Thyroid gland (tissue), 4 donors: ENCODE measurements around the gene NPRL2. TPM values are rescaled to one million over a fixed set of nuclear protein-coding genes. Genes with fewer than 3 reads are reported as not detected.

Source experiments
- DNase-seq, 2 donors: peaks; one replicate each; pipeline ENCODE4 v3.0.0-alpha.2; 2019
- H3K27ac ChIP-seq, 3 donors: fragments of 200-600 bp; sonication (generic); 1 replicate in 2 of 3; 2 replicates in 1 of 3; pipeline ENCODE4 v1.5.1; 2016 to 2019; ENCODE audit warnings: mild to moderate bottlenecking in 1 of 3, moderate library complexity in 1 of 3
- H3K27me3 ChIP-seq: fragments of 200-600 bp; sonication (generic); one replicate; pipeline ENCODE4 v1.5.1; 2019
- H3K36me3 ChIP-seq, 2 donors: fragments of 200-600 bp; sonication (generic); one replicate each; pipeline ENCODE4 v1.5.1; 2016 to 2019
- H3K4me1 ChIP-seq, 2 donors: fragments of 200-600 bp; sonication (generic); one replicate each; pipeline ENCODE4 v1.5.1; 2017 to 2019
- H3K4me3 ChIP-seq, 3 donors: fragments of 200-600 bp; sonication (generic); replicated peaks in 1 of 3; 1 replicate in 2 of 3; 2 replicates in 1 of 3; pipeline ENCODE4 v1.5.1; 2016; ENCODE audit warnings: mild to moderate bottlenecking in 1 of 3
- H3K9me3 ChIP-seq: fragments of 200-600 bp; sonication (generic); one replicate; pipeline ENCODE4 v1.5.1; 2017
- POLR2A ChIP-seq, 2 donors: fragments of 450-650 bp; IDR thresholded peaks; one replicate each; pipeline ENCODE4 v1.6.1; 2017; ENCODE audit warnings: antibody characterized with exemption in 2 of 2, mild to moderate bottlenecking in 2 of 2, moderate library complexity in 1 of 2
- WGBS, 2 donors: methylation state at CpG; one replicate each; pipeline ENCODE4 v1.1.5; 2017; 5-methylcytosine and 5-hydroxymethylcytosine counted together
- intact Hi-C: fragments of 100-400 bp; cut with DNase I; formaldehyde crosslinking; loops from one replicate; pipeline ENCODE4 v1.15.1; 2023
- total RNA-seq, 4 donors: library from RNA; depleted of rRNA; stranded (reverse); fragments of >200 nt; gene quantifications; one replicate each; pipeline ENCODE4 v1.2.3, GENCODE V29; 2016
- TF ChIP-seq, protein P1 (sequence below), 6 experiments: fragments of 200-600 bp in 3 of 6; fragments of 450-650 bp in 3 of 6; sonication (generic) in 3 of 6; IDR thresholded peaks; one replicate each; pipeline ENCODE4 v1.5.1; 2016 to 2019; ENCODE audit warnings: antibody characterized with exemption in 6 of 6, mild to moderate bottlenecking in 2 of 6, inconsistent platforms in 1 of 6, moderate library complexity in 1 of 6

NPRL2 gene
- total RNA-seq, 4 donors from 2014 or later: 13.4 to 30.6 (median 24.7) TPM

DNA sequence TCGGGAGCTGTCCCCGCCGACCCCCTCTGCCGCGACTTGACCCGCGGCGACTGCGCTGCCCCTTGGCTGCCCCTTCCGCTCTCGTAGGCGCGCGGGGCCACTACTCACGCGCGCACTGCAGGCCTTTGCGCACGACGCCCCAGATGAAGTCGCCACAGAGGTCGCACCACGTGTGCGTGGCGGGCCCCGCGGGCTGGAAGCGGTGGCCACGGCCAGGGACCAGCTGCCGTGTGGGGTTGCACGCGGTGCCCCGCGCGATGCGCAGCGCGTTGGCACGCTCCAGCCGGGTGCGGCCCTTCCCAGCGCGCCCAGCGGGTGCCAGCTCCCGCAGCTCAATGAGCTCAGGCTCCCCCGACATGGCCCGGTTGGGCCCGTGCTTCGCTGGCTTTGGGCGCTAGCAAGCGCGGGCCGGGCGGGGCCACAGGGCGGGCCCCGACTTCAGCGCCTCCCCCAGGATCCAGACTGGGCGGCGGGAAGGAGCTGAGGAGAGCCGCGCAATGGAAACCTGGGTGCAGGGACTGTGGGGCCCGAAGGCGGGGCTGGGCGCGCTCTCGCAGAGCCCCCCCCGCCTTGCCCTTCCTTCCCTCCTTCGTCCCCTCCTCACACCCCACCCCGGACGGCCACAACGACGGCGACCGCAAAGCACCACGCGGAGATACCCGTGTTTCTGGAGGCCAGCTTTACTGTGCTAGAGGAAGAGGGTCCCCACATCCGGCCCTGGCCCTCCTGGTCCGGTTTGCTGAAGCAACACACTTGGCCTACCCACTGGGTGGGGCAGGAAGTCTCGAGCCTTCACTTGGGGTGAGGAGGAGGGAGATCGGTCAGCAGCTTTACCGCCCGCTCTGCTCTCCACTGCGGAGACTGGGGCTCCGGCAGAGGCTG lies 9.9 kb downstream of the NPRL2 start, which contains the start of gene RASSF1:
RASSF1 (minus strand) TSS at position 389 of the 882 bp plus-strand sequence; CDS start at position 358, 31 bp downstream.
- H3K27ac ChIP-seq: peak within 1 kb of the TSS; percentile 5 to 76 (median 75)
- no peaks in the 10 kb centered on the region for H3K36me3 ChIP-seq
- intact Hi-C loops: no loop called here
- WGBS, 2 donors: 29 to 30% methylated on average over 15 to 41 of the region's 85 CpGs
- TF ChIP-seq POLR2A (IDR thresholded peaks at IDR 0.05): peak in 1 of 2 donors; percentile 27
- TF ChIP-seq, protein P1, sequence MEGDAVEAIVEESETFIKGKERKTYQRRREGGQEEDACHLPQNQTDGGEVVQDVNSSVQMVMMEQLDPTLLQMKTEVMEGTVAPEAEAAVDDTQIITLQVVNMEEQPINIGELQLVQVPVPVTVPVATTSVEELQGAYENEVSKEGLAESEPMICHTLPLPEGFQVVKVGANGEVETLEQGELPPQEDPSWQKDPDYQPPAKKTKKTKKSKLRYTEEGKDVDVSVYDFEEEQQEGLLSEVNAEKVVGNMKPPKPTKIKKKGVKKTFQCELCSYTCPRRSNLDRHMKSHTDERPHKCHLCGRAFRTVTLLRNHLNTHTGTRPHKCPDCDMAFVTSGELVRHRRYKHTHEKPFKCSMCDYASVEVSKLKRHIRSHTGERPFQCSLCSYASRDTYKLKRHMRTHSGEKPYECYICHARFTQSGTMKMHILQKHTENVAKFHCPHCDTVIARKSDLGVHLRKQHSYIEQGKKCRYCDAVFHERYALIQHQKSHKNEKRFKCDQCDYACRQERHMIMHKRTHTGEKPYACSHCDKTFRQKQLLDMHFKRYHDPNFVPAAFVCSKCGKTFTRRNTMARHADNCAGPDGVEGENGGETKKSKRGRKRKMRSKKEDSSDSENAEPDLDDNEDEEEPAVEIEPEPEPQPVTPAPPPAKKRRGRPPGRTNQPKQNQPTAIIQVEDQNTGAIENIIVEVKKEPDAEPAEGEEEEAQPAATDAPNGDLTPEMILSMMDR (IDR thresholded peaks at IDR 0.05): no peak
- peak; percentile 33 to 41 for DNase-seq
- peak within 1 kb of the TSS in 1 of 3 donors; percentile 40 for H3K4me3 ChIP-seq
- H3K27me3 ChIP-seq: no peaks in the 10 kb centered on the region
- H3K9me3 ChIP-seq: no peaks in the 10 kb centered on the region
- H3K4me1 ChIP-seq: peaks cover 22 to 34% of the 10 kb centered on the region in 2 donors

DNA sequence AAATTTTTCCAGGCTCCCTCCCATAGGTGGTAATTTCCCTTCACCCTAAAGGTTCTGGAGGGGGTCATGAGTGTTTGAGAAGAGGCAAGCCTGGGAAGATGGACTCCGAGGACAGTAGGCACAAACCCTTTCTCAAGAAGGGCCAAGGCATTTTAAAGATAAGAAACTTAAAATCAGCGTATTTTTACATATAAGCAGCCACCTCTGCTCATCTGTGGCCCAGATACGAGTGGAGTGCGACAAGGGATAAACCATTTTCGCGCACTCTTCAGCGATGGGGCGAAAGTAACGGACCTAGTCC lies 10.5 kb downstream of the NPRL2 start:
- intact Hi-C loops: no loop called here
- H3K4me1 ChIP-seq: peaks cover 22 to 34% of the 10 kb centered on the region in 2 donors

DNA sequence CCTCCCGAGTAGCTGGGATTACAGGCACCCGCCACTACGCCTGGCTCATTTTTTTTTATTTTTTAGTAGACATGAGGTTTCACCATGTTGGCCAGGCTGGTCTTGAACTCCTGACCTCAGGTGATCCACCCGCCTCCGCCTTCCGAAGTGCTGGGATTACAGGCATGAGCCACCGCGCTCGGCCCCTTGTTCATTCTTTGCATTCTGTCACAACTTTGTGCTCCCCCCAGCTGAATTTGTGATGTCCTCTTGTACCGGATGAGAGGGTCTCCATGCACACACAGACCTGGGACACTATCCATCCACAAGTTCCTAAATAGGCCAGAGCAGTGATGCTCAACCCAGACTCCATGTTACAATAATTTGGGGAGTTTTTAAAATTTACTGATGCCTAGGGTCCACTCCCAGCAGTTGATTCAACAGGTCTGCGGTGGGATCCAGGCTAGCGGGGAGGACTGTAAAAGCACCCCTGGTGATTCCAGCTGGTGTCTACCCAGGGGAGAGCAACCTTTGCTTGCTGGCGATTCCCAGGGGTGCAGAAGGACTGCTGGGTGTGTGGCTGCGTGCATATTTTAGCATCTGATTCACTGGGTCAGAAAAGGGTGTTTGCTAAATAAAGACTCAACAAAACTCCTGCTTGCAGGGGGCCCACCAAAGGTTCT lies 11.0 kb downstream of the NPRL2 start:
- no peak overlapping the region for H3K4me3 ChIP-seq
- TF ChIP-seq POLR2A (IDR thresholded peaks at IDR 0.05): no peak
- TF ChIP-seq, protein P1 (IDR thresholded peaks at IDR 0.05): no peak
- no peak for DNase-seq
- WGBS, 2 donors: 77 to 91% methylated on average over 11 to 14 of the region's 14 CpGs
- H3K9me3 ChIP-seq: no peaks in the 10 kb centered on the region
- no peaks in the 10 kb centered on the region for H3K27me3 ChIP-seq
- H3K4me1 ChIP-seq: peaks cover 26 to 38% of the 10 kb centered on the region in 2 donors
- no peaks in the 10 kb centered on the region for H3K36me3 ChIP-seq
- peak overlapping the region; percentile 5 to 76 (median 75) for H3K27ac ChIP-seq
- intact Hi-C loops: no loop called here

More for the DNA sequence above, 10.5 kb downstream of the NPRL2 start:
- no peaks in the 10 kb centered on the region for H3K9me3 ChIP-seq
- WGBS, 2 donors: 68 to 78% methylated on average over 9 of the region's 9 CpGs
- no peaks in the 10 kb centered on the region for H3K36me3 ChIP-seq
- peak overlapping the region; percentile 5 to 76 (median 75) for H3K27ac ChIP-seq
- TF ChIP-seq, protein P1 (IDR thresholded peaks at IDR 0.05): no peak
- no peak for TF ChIP-seq POLR2A (IDR thresholded peaks at IDR 0.05)
- peak overlapping the region in 1 of 3 donors; percentile 40 for H3K4me3 ChIP-seq
- no peaks in the 10 kb centered on the region for H3K27me3 ChIP-seq
- no peak for DNase-seq

DNA sequence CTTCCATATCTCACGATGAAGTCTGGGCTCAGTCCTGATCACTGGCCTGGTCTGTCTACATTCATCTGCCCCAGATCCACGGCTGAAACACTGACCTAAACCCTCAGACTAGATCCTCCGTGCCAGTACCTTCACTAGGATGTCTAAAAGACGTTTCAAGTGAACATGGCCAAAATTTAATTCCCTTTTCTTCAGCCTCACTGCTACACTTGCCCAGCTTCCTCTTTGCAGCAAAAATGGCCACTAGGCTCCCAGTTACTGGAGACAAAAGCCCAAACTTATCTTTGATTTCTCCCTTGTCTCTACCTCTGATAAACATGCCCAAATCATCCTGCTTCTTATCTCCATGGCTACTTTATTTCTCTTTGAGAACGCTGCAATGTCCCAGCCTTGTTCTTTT lies 11.6 kb downstream of the NPRL2 start:
- no peak for DNase-seq
- intact Hi-C loops: no loop called here
- TF ChIP-seq, protein P1 (IDR thresholded peaks at IDR 0.05): no peak
- TF ChIP-seq POLR2A (IDR thresholded peaks at IDR 0.05): no peak
- Histone ChIP-seq H3K27ac (peak overlapping the region in 2 of 3 donors; percentile 91 to 96), H3K27me3 (no peaks in the 10 kb centered on the region), H3K36me3 (no peaks in the 10 kb centered on the region), H3K9me3 (no peaks in the 10 kb centered on the region), H3K4me1 (peaks cover 33 to 45% of the 10 kb centered on the region in 2 donors), H3K4me3 (no peak overlapping the region)
- WGBS, 2 donors: 76 to 89% methylated on average over 5 of the region's 5 CpGs
